ENCODE measurements around the gene RTN3.

DNA sequence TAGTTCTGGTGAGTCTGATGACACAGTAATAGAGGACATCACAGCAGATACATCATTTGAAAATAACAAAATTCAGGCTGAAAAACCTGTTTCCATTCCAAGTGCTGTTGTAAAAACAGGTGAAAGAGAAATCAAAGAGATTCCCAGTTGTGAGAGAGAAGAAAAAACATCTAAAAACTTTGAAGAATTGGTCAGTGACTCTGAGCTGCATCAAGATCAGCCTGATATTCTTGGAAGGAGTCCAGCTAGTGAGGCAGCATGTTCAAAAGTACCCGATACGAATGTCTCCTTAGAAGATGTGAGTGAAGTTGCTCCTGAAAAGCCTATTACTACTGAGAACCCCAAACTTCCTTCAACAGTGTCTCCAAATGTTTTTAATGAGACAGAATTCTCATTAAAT is 38.7 kb downstream of the RTN3 start:
- TF ChIP-seq, protein P1, sequence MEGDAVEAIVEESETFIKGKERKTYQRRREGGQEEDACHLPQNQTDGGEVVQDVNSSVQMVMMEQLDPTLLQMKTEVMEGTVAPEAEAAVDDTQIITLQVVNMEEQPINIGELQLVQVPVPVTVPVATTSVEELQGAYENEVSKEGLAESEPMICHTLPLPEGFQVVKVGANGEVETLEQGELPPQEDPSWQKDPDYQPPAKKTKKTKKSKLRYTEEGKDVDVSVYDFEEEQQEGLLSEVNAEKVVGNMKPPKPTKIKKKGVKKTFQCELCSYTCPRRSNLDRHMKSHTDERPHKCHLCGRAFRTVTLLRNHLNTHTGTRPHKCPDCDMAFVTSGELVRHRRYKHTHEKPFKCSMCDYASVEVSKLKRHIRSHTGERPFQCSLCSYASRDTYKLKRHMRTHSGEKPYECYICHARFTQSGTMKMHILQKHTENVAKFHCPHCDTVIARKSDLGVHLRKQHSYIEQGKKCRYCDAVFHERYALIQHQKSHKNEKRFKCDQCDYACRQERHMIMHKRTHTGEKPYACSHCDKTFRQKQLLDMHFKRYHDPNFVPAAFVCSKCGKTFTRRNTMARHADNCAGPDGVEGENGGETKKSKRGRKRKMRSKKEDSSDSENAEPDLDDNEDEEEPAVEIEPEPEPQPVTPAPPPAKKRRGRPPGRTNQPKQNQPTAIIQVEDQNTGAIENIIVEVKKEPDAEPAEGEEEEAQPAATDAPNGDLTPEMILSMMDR (IDR thresholded peaks at IDR 0.05), result no peak
- no peak for TF ChIP-seq POLR2A (IDR thresholded peaks at IDR 0.05)
- no peak for TF ChIP-seq EP300 (IDR thresholded peaks at IDR 0.05)

All from upper lobe of left lung (tissue), 4 donors.